Stomach smooth muscle (tissue), 2 donors: ENCODE data around the gene SDHC.

Experiments used
- H3K27ac ChIP-seq: one replicate; pipeline ENCODE4 v1.7.0; 2013; ENCODE audit warnings: mild to moderate bottlenecking, low read length, inconsistent platforms
- H3K27me3 ChIP-seq, 2 donors: one replicate each; pipeline ENCODE4 v1.7.0; 2013; ENCODE audit warnings: low read length in 2 of 2; ENCODE audit not compliant: insufficient read depth in 2 of 2, control insufficient read depth in 1 of 2
- H3K36me3 ChIP-seq, 2 donors: one replicate each; pipeline ENCODE4 v1.7.0; 2013; ENCODE audit warnings: low read length in 2 of 2; ENCODE audit not compliant: control insufficient read depth in 2 of 2, insufficient read depth in 2 of 2
- H3K4me1 ChIP-seq: one replicate; pipeline ENCODE4 v1.7.0; 2013; ENCODE audit warnings: low read length; ENCODE audit not compliant: control insufficient read depth, insufficient read depth
- H3K4me3 ChIP-seq, 2 donors: one replicate each; pipeline ENCODE4 v1.7.0; 2013; ENCODE audit warnings: low read length in 2 of 2
- H3K9ac ChIP-seq, 2 donors: one replicate each; pipeline ENCODE4 v1.7.0; 2013; ENCODE audit warnings: low read length in 2 of 2, mild to moderate bottlenecking in 1 of 2
- H3K9me3 ChIP-seq, 2 donors: one replicate each; pipeline ENCODE4 v1.7.0; 2013; ENCODE audit warnings: low read length in 2 of 2; ENCODE audit not compliant: control insufficient read depth in 2 of 2
- donor health status: healthy.
- donor health status: Pancreatic carcinoma.

Gene SDHC

DNA sequence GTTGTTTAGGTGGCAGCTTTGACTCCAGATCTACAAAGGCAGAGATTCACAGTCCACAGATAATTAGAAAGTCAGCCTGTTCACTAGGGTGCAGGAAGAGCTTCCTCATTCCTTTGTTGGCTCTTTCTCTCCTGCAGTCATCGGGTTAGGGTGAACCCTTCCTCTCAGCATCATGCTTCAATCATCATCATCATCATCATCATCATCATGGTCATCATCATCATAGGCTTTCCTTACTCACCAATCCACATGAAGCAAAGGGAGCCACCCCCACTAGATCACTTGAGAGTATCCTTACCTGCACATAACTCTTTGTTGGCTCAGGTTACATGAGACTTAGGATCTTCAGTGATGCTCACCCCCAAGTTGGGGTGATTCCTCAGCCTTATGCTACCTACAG is 23.4 kb upstream of the SDHC start:
- no peaks in the 10 kb centered on the region for H3K36me3 ChIP-seq
- H3K9ac ChIP-seq = peak overlapping the region in 1 of 2 donors; percentile 7
- no peak overlapping the region for H3K27ac ChIP-seq
- H3K4me3 ChIP-seq = no peak overlapping the region
- no peaks in the 10 kb centered on the region for H3K9me3 ChIP-seq
- H3K4me1 ChIP-seq = no peaks in the 10 kb centered on the region
- H3K27me3 ChIP-seq = no peaks in the 10 kb centered on the region

- Histone ChIP-seq H3K9me3 (no peaks in the 10 kb centered on the region), H3K4me3 (no peak overlapping the region), H3K27me3 (no peaks in the 10 kb centered on the region), H3K27ac (no peak overlapping the region), H3K9ac (no peak overlapping the region), H3K36me3 (no peaks in the 10 kb centered on the region), H3K4me1 (no peaks in the 10 kb centered on the region)
Observed at GRCh38 chr1:161297415-161297814, 16.8 kb upstream of the SDHC start.

DNA sequence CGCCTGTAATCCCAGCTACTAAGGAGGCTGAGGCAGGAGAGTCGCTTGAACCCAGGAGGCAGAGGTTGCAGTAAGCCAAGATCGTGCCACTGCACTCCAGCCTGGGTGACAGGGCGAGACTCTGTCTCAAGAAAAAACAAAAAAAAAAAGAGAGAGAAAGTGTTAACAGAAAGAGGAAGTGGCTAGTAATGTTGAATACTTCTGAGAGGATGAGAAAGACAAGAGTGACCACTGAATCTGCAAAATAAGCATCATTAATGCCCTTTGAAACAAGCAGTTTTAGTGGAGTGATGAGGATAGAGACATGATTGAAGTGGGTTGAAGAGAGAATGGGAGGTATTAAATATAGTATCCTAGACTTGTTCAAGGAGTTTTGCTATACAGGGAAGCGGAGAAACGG is 16.1 kb upstream of the SDHC start:
- Histone ChIP-seq H3K4me1 (no peaks in the 10 kb centered on the region), H3K9me3 (no peaks in the 10 kb centered on the region), H3K4me3 (no peak overlapping the region), H3K27ac (no peak overlapping the region), H3K36me3 (no peaks in the 10 kb centered on the region), H3K9ac (no peak overlapping the region), H3K27me3 (no peaks in the 10 kb centered on the region)

- Histone ChIP-seq H3K9me3 (no peaks in the 10 kb centered on the region), H3K27me3 (no peaks in the 10 kb centered on the region), H3K27ac (no peak overlapping the region), H3K4me1 (no peaks in the 10 kb centered on the region), H3K9ac (no peak overlapping the region), H3K36me3 (no peaks in the 10 kb centered on the region), H3K4me3 (no peak overlapping the region)
Observed at GRCh38 chr1:161299347-161299746, 14.8 kb upstream of the SDHC start.

- H3K4me1 ChIP-seq = peaks cover 6% of the 10 kb centered on the region
- H3K27me3 ChIP-seq = no peaks in the 10 kb centered on the region
- H3K9ac ChIP-seq = no peak overlapping the region
- H3K4me3 ChIP-seq = no peak overlapping the region
- no peak overlapping the region for H3K27ac ChIP-seq
- no peaks in the 10 kb centered on the region for H3K36me3 ChIP-seq
- no peaks in the 10 kb centered on the region for H3K9me3 ChIP-seq
Observed at GRCh38 chr1:161300478-161300877, 13.7 kb upstream of the SDHC start.

GRCh38 chr1:161304927-161305866 is 9.0 kb upstream of the SDHC start:
- no peak overlapping the region for H3K27ac ChIP-seq
- H3K36me3 ChIP-seq = no peaks in the 10 kb centered on the region
- H3K27me3 ChIP-seq = peaks cover 0 to 2% of the 10 kb centered on the region in 2 donors
- H3K9me3 ChIP-seq = no peaks in the 10 kb centered on the region
- H3K4me1 ChIP-seq = peaks cover 15% of the 10 kb centered on the region
- H3K9ac ChIP-seq = peak overlapping the region; percentile 66 to 71
- peak overlapping the region; percentile 73 to 84 for H3K4me3 ChIP-seq

DNA sequence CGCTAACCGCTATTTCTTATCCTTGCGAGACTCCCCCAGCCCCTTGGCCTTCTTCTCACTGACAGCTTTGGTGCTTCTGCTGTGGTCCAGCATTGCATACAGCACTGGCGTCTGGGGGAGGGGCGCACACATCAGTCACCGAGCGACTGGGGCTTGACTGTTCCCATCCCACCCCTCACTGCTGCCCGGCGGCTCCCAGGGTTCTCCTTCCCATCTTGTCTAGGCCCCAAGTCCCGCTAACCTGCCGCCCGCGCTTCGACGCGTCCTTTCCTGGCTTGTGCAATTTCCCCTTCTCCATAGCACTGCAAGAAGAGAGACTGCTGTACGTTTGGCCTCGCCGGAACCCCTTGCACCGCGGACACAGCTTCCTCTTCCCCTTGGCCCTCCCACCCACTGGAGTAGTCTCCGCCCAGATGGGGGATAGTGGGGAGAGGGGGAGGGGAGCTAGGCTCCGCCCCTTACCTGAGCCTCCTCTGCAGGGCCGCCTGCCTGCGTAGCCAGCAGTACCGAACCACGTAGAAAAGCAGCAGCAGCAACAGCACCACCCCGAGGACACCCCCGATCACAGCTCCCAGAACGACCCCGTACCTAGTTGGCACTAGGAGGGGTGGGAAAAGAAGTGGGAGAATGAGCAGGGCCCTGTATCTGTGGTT is 8.2 kb upstream of the SDHC start:
- H3K4me3 ChIP-seq = peak overlapping the region; percentile 73 to 84
- peak overlapping the region; percentile 64 to 66 for H3K9ac ChIP-seq

GRCh38 chr1:161307230-161307768 is 6.9 kb upstream of the SDHC start:
- H3K9ac ChIP-seq = no peak overlapping the region
- peaks cover 15% of the 10 kb centered on the region for H3K4me1 ChIP-seq
- H3K36me3 ChIP-seq = no peaks in the 10 kb centered on the region
- H3K27me3 ChIP-seq = peaks cover 0 to 2% of the 10 kb centered on the region in 2 donors
- peak overlapping the region in 1 of 2 donors; percentile 15 for H3K4me3 ChIP-seq
- no peaks in the 10 kb centered on the region for H3K9me3 ChIP-seq
- no peak overlapping the region for H3K27ac ChIP-seq

More for the DNA sequence above, 8.2 kb upstream of the SDHC start:
- Histone ChIP-seq H3K27ac (no peak overlapping the region), H3K9me3 (no peaks in the 10 kb centered on the region), H3K27me3 (peaks cover 0 to 2% of the 10 kb centered on the region in 2 donors), H3K4me1 (peaks cover 15% of the 10 kb centered on the region), H3K36me3 (no peaks in the 10 kb centered on the region)

- Histone ChIP-seq H3K27me3 (peaks cover 0 to 2% of the 10 kb centered on the region in 2 donors), H3K36me3 (no peaks in the 10 kb centered on the region), H3K27ac (no peak overlapping the region), H3K9me3 (no peaks in the 10 kb centered on the region), H3K4me3 (no peak overlapping the region), H3K4me1 (peaks cover 15% of the 10 kb centered on the region), H3K9ac (no peak overlapping the region)
Observed at GRCh38 chr1:161307892-161308638, 6.1 kb upstream of the SDHC start.

DNA sequence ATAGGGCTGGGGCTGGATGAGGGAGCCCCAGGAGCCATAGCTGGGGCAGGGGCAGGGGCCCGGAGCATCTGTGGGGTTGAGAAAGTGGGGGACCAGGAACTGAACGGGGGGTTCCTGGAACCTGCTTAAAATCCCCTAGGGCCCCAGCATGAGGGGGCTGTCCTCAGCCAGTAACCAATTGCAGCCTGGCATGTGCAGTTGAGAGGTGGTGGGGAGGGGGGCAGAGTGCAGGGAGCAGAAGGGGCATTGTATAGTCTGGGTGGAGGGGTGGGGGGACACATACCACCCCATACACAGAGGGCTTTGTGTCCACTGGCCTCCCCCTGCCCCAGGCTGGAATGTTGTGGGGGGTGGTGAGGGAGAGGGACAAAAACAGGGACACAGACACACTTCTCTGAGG is 4.3 kb upstream of the SDHC start, which contains the start of gene MPZ:
TSS of gene MPZ (minus strand) at position 101 of the 400 bp plus-strand sequence. CDS start at position 38, 63 bp downstream.
- Histone ChIP-seq H3K4me1 (peaks cover 26% of the 10 kb centered on the region), H3K27me3 (peaks cover 0 to 2% of the 10 kb centered on the region in 2 donors), H3K27ac (no peak within 1 kb of the TSS), H3K9me3 (no peaks in the 10 kb centered on the region), H3K36me3 (no peaks in the 10 kb centered on the region), H3K4me3 (no peak within 1 kb of the TSS), H3K9ac (no peak within 1 kb of the TSS)
